K562 (cell line): Measurements from ENCODE around the gene VRK2. TPM values are rescaled to one million over a fixed set of nuclear protein-coding genes. Genes with fewer than 3 reads are reported as not detected.

Experiments used
- CBX2 ChIP-seq: fragments of 200-600 bp; sonication (generic); IDR thresholded peaks from one replicate; pipeline ENCODE4 v1.6.1; 2012; ENCODE audit warnings: mild to moderate bottlenecking, low read length, inconsistent platforms; ENCODE audit not compliant: insufficient read depth, poor library complexity, severe bottlenecking
- CHCHD3 ChIP-seq: fragments of 250-450 bp; sonication (Bioruptor Pico); IDR thresholded peaks from 2 replicates; pipeline ENCODE4 v2.1.2; 2022; ENCODE audit warnings: mild to moderate bottlenecking
- DPF2 ChIP-seq: fragments of 450-650 bp; IDR thresholded peaks from 2 replicates; pipeline ENCODE4 v1.6.1; 2016
- ETV5 ChIP-seq: sonication (generic); formaldehyde crosslinking; IDR thresholded peaks from 2 replicates; pipeline ENCODE4 v1.4.0; 2020; ENCODE audit warnings: low read depth, mild to moderate bottlenecking, missing genetic modification reagents
- GTF2E2 ChIP-seq: fragments of 200-800 bp; sonication (Bioruptor generic); IDR thresholded peaks from 2 replicates; pipeline ENCODE4 v1.6.1; 2016; ENCODE audit warnings: missing genetic modification characterization, missing compliant biosample characterization
- HEY1 ChIP-seq: fragments of 250-450 bp; sonication (Bioruptor Pico); IDR thresholded peaks from 2 replicates; pipeline ENCODE4 v1.5.0; 2020; ENCODE audit warnings: mild to moderate bottlenecking, moderate library complexity, borderline replicate concordance
- HSF4 ChIP-seq: fragments of 250-450 bp; sonication (Bioruptor Pico); IDR thresholded peaks from 2 replicates; pipeline ENCODE4 v2.1.2; 2022; ENCODE audit warnings: mild to moderate bottlenecking, moderate library complexity, borderline replicate concordance
- KDM1A ChIP-seq, 2 experiments: fragments of 450-650 bp; IDR thresholded peaks; 2 replicates each; pipeline ENCODE4 v1.6.1; 2016; ENCODE audit warnings: mild to moderate bottlenecking in 2 of 2
- MTA3 ChIP-seq: fragments of 450-650 bp; formaldehyde crosslinking; IDR thresholded peaks from 2 replicates; pipeline ENCODE4 v1.6.1; 2017; ENCODE audit warnings: mild to moderate bottlenecking, borderline replicate concordance
- NFATC3 ChIP-seq: fragments of 450-650 bp; IDR thresholded peaks from 2 replicates; pipeline ENCODE4 v1.6.1; 2017; ENCODE audit warnings: mild to moderate bottlenecking
- PHB2 ChIP-seq: fragments of 450-650 bp; IDR thresholded peaks from 2 replicates; pipeline ENCODE4 v1.6.1; 2017; ENCODE audit warnings: low read depth
- POLR2AphosphoS5 ChIP-seq: IDR thresholded peaks from 2 replicates; pipeline ENCODE4 v1.6.1; 2011; ENCODE audit warnings: mild to moderate bottlenecking, low read depth, low read length, moderate library complexity; ENCODE audit not compliant: control insufficient read depth, insufficient read depth
- SMAD4 ChIP-seq: fragments of 250-450 bp; sonication (Bioruptor Pico); conservative IDR thresholded peaks from 2 replicates; pipeline ENCODE4 v1.8.0; 2021; ENCODE audit warnings: inconsistent platforms, mild to moderate bottlenecking, moderate library complexity
- ZNF224 ChIP-seq: sonication (generic); formaldehyde crosslinking; IDR thresholded peaks from 2 replicates; pipeline ENCODE4 v1.8.0; 2022; ENCODE audit warnings: mild to moderate bottlenecking, missing genetic modification reagents
- ZNF41 ChIP-seq: fragments of 250-450 bp; sonication (Bioruptor Pico); conservative IDR thresholded peaks from 2 replicates; pipeline ENCODE4 v1.4.0; 2020; ENCODE audit warnings: mild to moderate bottlenecking
- polyA plus RNA-seq, 8 experiments: library from polyadenylated mRNA; depleted of rRNA in 4 of 8; stranded (reverse) in 5 of 8; unstranded in 3 of 8; fragments of >200 nt; fragmentation: Nextera tagmentation in 2 of 8; fragmentation: Illumina TruSeq in 1 of 8; extraction: Ambion mirVana in 2 of 8; extraction: Trizol in 1 of 8; gene quantifications; 2 replicates each; pipeline versions ENCODE4 v1.2.1 to v1.2.3, GENCODE V29; 2011 to 2014; ENCODE audit warnings: inconsistent platforms in 1 of 8, missing spikeins in 1 of 8
- total RNA-seq, 7 experiments: library from RNA; depleted of rRNA in 6 of 7; stranded (reverse); fragments of >200 nt in 6 of 7; fragmentation: Illumina TruSeq in 2 of 7; extraction: Trizol in 2 of 7; gene quantifications; 2 replicates each; pipeline versions ENCODE4 v1.2.1 to v1.2.3, GENCODE V29; 2011 to 2021; ENCODE audit warnings: low replicate concordance in 1 of 7
- TF ChIP-seq, protein P1 (sequence below): fragments of 250-450 bp; sonication (Bioruptor Pico); IDR thresholded peaks from 2 replicates; pipeline ENCODE4 v1.5.0; 2022; ENCODE audit warnings: mild to moderate bottlenecking
- TF ChIP-seq, protein P2 (sequence below): fragments of 250-450 bp; sonication (Bioruptor Pico); IDR thresholded peaks from 2 replicates; pipeline ENCODE4 v1.5.0; 2020; ENCODE audit warnings: mild to moderate bottlenecking, borderline replicate concordance
- TF ChIP-seq, protein P3 (sequence below): IDR thresholded peaks from 2 replicates; pipeline ENCODE4 v1.6.1; 2016; ENCODE audit warnings: missing genetic modification characterization, missing compliant biosample characterization
- TF ChIP-seq, protein P4 (sequence below): conservative IDR thresholded peaks from 2 replicates; pipeline ENCODE4 v1.6.1; 2011; ENCODE audit warnings: low read depth, mild to moderate bottlenecking, low read length; ENCODE audit not compliant: control insufficient read depth
- TF ChIP-seq, protein P5 (sequence below), 2 experiments: IDR thresholded peaks; 2 replicates each; pipeline ENCODE4 v1.6.1; 2012; ENCODE audit warnings: improper control_type of control experiment in 2 of 2, low read depth in 2 of 2, low read length in 2 of 2, borderline replicate concordance in 1 of 2

Gene VRK2
- total and polyA plus RNA-seq, 9 of the 15 experiments (the other 6 are each of a cell fraction or from before 2014, with no cell fraction given), result 22.6 to 49.2 (median 36.2) TPM

DNA sequence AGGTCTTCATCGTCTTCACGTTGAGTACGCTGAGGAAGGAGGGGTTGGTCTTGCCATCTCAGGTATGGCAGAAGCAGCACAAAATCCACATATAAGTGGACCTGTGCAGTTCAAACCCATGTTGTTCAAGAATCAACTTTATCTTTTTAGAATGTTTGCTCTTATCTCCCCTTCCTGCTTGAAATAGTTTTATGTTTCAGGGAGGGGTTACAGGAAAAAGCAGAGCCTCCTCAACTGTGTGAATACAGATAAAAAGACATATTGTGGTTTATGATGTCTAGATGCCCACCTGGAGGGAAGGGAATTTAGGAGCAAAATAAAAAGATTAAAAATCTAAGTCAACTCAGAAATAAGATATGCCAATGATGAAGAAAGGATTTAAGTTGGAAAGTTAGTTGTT, 75.9 kb downstream of the VRK2 start (continued):
- TF ChIP-seq POLR2AphosphoS5 (peak; percentile 75), KDM1A (IDR thresholded peaks at IDR 0.05) (peak; percentile 66 to 84), ZNF41 (CRISPR knock-in tag) (no peak), HEY1 (CRISPR knock-in tag) (no peak), NFATC3 (no peak), PHB2 (peak; percentile 68; the same call in 1 of the 2 replicates), ETV5 (CRISPR knock-in tag) (no peak), MTA3 (no peak), HSF4 (CRISPR knock-in tag) (no peak), DPF2 (peak; percentile 86), SMAD4 (CRISPR knock-in tag) (peak; percentile 76), GTF2E2 (no peak), ZNF224 (CRISPR knock-in tag) (no peak), CHCHD3 (no peak), CBX2 (no peak)
- TF ChIP-seq, protein P1, sequence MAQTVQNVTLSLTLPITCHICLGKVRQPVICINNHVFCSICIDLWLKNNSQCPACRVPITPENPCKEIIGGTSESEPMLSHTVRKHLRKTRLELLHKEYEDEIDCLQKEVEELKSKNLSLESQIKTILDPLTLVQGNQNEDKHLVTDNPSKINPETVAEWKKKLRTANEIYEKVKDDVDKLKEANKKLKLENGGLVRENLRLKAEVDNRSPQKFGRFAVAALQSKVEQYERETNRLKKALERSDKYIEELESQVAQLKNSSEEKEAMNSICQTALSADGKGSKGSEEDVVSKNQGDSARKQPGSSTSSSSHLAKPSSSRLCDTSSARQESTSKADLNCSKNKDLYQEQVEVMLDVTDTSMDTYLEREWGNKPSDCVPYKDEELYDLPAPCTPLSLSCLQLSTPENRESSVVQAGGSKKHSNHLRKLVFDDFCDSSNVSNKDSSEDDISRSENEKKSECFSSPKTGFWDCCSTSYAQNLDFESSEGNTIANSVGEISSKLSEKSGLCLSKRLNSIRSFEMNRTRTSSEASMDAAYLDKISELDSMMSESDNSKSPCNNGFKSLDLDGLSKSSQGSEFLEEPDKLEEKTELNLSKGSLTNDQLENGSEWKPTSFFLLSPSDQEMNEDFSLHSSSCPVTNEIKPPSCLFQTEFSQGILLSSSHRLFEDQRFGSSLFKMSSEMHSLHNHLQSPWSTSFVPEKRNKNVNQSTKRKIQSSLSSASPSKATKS, result no peak
- TF ChIP-seq, protein P2, sequence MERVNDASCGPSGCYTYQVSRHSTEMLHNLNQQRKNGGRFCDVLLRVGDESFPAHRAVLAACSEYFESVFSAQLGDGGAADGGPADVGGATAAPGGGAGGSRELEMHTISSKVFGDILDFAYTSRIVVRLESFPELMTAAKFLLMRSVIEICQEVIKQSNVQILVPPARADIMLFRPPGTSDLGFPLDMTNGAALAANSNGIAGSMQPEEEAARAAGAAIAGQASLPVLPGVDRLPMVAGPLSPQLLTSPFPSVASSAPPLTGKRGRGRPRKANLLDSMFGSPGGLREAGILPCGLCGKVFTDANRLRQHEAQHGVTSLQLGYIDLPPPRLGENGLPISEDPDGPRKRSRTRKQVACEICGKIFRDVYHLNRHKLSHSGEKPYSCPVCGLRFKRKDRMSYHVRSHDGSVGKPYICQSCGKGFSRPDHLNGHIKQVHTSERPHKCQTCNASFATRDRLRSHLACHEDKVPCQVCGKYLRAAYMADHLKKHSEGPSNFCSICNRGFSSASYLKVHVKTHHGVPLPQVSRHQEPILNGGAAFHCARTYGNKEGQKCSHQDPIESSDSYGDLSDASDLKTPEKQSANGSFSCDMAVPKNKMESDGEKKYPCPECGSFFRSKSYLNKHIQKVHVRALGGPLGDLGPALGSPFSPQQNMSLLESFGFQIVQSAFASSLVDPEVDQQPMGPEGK (CRISPR knock-in tag), result no peak
- TF ChIP-seq, protein P3, sequence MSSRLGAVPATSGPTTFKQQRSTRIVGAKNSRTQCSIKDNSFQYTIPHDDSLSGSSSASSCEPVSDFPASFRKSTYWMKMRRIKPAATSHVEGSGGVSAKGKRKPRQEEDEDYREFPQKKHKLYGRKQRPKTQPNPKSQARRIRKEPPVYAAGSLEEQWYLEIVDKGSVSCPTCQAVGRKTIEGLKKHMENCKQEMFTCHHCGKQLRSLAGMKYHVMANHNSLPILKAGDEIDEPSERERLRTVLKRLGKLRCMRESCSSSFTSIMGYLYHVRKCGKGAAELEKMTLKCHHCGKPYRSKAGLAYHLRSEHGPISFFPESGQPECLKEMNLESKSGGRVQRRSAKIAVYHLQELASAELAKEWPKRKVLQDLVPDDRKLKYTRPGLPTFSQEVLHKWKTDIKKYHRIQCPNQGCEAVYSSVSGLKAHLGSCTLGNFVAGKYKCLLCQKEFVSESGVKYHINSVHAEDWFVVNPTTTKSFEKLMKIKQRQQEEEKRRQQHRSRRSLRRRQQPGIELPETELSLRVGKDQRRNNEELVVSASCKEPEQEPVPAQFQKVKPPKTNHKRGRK (tag), result no peak
- TF ChIP-seq, protein P4, sequence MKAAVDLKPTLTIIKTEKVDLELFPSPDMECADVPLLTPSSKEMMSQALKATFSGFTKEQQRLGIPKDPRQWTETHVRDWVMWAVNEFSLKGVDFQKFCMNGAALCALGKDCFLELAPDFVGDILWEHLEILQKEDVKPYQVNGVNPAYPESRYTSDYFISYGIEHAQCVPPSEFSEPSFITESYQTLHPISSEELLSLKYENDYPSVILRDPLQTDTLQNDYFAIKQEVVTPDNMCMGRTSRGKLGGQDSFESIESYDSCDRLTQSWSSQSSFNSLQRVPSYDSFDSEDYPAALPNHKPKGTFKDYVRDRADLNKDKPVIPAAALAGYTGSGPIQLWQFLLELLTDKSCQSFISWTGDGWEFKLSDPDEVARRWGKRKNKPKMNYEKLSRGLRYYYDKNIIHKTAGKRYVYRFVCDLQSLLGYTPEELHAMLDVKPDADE, result no peak
- TF ChIP-seq, protein P5, sequence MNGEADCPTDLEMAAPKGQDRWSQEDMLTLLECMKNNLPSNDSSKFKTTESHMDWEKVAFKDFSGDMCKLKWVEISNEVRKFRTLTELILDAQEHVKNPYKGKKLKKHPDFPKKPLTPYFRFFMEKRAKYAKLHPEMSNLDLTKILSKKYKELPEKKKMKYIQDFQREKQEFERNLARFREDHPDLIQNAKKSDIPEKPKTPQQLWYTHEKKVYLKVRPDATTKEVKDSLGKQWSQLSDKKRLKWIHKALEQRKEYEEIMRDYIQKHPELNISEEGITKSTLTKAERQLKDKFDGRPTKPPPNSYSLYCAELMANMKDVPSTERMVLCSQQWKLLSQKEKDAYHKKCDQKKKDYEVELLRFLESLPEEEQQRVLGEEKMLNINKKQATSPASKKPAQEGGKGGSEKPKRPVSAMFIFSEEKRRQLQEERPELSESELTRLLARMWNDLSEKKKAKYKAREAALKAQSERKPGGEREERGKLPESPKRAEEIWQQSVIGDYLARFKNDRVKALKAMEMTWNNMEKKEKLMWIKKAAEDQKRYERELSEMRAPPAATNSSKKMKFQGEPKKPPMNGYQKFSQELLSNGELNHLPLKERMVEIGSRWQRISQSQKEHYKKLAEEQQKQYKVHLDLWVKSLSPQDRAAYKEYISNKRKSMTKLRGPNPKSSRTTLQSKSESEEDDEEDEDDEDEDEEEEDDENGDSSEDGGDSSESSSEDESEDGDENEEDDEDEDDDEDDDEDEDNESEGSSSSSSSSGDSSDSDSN (IDR thresholded peaks at IDR 0.05; ENCODE audit: borderline replicate concordance in 1 of 2, low read depth in 2 of 2, low read length in 2 of 2), result no peak
